Right kidney (tissue), 1 donor: ENCODE results near the gene ATXN10.

Experiments
- DNase-seq: peaks from one replicate; pipeline ENCODE4 v3.0.0-alpha.2; 2016

Gene ATXN10

DNA sequence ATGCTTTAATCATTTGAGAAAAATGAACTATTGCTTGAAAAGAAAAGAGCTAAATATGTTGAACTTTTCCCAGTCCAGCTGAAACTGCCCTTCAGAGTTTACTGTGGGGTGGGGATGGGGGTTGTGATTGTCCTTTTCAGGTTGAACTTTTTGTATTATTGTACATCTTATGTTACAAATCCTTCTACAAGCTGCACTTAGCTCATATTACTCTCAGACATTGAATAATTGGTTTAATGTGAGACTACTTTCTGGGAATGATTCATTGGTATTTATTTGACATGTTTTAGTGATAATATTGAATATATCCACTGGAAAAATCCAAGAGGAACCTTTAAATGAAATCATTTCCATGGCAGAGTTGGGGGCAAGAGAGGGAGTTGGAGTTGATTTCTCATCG is 84.9 kb downstream of the ATXN10 start:
- DNase-seq = no peak

- DNase-seq = peak; percentile 27
Observed at GRCh38 chr22:45757068-45757467, 85.4 kb downstream of the ATXN10 start.

- no peak for DNase-seq
Observed at GRCh38 chr22:45757936-45758335, 86.3 kb downstream of the ATXN10 start.

GRCh38 chr22:45758603-45759002 is 87.0 kb downstream of the ATXN10 start:
- DNase-seq = no peak

- no peak for DNase-seq
Observed at GRCh38 chr22:45760682-45761081, 89.0 kb downstream of the ATXN10 start.

DNA sequence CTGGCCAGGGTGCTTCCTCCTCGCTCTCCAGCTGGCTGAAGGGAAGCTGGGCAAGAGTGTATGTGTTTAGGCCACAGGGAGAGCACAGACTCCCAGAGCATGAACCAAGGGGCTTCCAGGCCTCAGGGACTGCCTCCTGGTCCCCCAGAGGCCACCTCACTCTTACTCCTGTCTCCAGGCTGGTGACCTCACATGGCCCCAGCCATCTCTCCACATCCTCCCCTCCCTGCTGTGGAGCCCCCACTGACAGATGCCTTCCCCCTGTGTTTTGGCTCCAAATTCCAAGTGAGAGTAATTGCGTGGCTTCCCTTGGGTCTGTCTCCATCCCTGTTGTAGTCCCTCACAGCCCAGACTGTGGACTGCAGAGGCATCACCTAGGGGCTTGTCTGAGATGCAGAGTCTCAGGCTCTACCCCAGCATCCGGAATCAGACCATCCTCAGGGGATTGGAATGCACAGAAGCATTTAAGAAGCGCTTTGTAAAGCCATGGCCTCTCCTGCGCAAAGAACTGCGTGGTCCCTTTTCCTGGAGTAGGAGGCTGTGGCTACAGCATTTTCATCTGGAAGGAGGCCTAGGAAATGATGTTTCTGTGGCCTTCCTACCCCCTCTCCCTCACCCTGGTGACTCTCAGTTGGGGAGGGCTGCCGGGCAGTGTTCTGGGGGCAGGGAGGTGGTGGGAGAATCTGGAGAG is 91.1 kb downstream of the ATXN10 start:
- no peak for DNase-seq

GRCh38 chr22:45763236-45763624 is 91.6 kb downstream of the ATXN10 start:
- DNase-seq = no peak

DNA sequence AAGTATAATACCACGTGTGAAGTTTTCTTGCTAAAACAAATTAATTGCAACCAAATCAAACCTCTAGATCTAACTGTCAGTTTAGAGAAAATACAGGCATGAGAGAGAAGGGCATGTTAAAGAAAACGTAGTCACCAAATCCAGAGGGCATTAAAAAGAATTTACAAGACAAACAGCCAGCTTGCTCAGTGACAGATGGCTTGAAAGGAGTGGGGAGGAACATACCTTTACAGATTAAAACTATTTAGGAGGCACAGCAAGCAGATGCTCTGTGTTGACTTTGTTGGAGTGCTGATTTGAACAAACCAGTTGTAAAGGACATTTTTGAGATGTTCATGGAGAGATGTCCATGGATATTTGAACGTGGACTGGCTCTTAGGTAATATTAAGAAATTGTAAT is 96.9 kb downstream of the ATXN10 start:
- DNase-seq = no peak

DNA sequence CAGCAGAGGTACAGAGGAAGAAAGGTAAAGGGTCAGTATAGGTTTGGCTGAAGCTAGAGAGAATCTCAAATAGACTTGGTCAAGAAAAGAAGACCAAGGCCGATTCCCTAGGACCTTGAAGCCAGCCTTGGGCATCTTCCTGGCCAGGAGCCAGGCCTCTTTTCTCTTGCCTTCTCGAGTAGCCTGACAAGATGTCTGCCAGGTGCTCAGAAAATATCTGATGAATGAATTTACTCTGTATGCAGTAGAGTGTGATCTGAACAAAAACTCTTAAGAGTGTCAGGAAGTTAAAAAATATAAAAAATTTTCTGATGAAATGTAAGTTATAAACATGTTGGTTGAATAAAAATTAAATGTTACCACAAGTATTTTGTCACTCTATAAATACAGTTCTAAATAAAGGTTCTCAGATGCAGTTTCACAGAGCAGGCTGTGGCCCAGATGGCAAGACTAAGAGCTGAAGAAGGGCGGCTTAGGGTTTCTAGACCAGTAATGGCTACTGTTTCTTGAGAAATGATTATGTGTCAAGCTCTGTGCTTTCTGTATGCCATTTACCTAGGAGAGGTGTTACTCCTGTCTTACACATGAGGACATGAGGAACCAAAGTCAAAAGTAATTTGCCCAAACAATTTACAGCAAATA is 98.1 kb downstream of the ATXN10 start:
- no peak for DNase-seq

DNA sequence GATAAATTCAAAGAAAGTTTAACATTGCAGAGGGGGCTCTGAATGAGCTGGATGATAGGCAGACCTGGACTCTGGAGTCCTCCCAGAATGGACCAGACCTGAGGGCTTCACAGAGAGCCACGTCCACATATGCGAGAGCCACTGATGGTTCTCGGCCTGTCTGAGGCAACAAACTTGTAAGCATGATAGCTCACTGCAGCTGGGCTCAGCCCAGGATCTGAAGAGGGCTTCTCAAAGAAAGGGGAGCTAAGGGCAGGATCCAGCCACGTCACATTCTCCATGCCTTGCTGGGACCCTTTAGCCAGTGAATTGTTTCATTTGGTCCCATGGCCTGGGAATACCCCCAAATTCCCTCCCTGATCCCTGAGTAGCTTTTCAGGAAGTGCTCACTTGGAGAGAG is 98.9 kb downstream of the ATXN10 start:
- no peak for DNase-seq

DNA sequence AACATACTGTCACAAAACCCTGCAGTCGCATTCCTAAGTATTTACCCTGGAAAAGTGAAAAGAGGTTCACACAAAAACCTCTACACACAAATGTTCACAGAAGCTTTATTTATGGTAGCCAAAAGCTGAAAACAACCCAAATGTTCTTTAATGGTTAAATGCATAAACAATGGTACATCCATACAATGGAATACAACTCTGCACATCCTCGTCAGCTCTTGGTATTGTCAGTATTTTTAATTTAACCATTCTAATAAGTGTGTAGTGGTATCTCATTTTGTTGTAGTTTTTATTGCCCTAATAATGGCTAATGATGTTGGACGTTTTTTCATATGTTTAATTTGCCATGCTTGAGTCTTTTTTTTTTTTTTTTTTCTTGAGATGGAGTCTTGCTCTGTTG is 99.4 kb downstream of the ATXN10 start:
- no peak for DNase-seq

GRCh38 chr22:45771711-45772110 is 100.1 kb downstream of the ATXN10 start:
- DNase-seq = no peak

GRCh38 chr22:45772743-45773142 is 101.1 kb downstream of the ATXN10 start:
- DNase-seq = no peak

- DNase-seq = no peak
Observed at GRCh38 chr22:45774001-45774670, 102.5 kb downstream of the ATXN10 start.

DNA sequence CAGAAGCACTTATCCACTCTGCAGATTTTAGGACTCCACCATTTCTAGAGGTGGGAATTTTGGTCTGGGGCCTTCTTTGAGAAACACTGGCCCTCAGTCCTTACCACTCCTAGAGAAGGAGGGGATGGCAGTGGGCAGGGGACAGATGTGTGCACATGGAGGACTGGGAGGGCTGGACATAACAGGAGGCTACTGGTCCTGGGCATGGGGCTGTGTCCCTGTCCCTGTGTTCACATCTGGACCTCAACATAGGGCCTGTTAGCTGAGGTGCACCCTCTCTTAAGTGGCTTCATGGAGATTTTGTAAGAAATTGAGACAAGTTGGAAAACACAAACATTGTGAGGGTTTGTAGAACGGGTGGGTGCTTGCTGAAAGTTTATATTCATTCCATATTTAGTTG is 103.4 kb downstream of the ATXN10 start:
- DNase-seq = no peak

GRCh38 chr22:45775569-45776312 is 104.1 kb downstream of the ATXN10 start:
- no peak for DNase-seq

- no peak for DNase-seq
Observed at GRCh38 chr22:45776313-45776585, 104.6 kb downstream of the ATXN10 start.

DNA sequence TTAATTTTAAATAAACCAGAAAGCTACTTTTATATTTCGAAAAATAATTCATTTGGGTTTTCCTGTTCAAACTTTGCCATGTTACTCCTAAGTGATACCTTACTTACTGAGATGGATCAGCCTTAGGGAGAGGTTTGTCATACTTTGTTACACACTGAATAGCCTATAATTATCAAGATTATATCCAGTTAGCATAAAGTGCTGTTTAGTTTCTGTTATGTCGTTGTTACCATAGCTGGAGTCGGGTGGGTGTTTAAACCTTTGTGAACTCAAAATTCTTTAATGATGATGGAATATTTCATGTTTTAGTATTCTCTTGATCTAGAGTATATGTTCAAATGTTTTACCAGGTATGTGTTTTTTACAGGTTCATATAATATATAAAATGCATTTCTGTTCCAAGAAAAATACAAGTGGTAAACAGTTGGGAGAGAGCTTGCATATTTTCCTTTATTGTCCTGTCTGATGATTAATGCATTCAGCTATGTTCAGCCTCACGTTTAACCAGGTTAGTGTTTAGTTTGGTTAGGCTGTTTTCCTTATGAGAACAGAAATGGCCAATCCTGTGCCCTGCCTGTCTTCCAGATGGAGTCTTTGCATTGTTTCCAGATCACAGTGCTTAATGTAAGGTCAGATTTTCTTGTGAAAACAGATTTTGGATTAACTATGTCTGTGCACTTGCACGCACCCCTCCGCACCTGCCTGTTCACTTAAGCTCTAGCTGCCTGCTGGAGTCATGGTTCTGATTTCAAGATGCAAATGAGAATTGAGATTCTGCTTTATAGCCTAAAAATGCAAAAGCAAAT is 105.6 kb downstream of the ATXN10 start:
- no peak for DNase-seq

DNA sequence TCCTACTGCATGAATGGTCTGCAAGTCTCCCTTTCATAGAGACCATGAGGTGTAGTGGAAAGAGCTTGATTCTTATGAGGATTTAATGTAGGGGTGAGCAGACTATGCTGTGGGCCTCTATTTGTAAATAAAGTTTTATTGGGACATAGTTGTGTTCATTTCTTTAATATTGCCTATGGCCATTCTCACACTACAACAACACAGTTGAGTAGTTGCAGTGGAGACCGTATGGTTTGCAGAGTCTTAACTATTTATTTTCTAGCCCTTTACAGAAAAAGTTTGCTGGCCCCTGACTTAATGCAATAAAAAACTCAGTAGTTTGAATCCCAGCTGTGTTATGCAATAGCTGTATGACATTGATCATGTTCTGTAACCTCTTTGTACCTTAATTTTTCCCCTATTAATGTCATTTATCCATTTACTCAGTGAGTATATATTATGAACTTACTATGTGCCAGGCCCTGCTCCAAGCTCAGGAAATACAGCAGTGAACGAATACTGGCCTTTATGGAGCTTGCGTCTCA is 106.3 kb downstream of the ATXN10 start:
- no peak for DNase-seq

DNA sequence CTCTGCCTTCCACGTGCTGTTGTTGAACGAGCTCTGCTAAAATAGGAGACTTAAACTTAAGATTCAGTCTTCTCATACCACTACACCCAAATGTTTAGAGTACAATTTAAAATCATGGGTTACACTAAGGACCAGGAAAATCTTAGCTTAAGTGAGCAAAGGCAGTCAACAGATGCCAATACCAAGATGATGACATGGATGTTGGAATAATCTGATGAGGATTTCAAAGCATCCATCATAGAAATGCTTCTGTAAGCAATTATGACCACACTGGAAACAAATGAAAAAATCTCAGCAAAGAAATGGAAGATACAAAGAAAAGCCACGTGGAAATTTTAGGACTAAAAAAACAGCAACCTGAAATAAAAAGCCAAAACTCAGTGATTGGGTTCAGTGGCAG is 109.8 kb downstream of the ATXN10 start:
- no peak for DNase-seq

- no peak for DNase-seq
Observed at GRCh38 chr22:45781966-45782365, 110.3 kb downstream of the ATXN10 start.

DNA sequence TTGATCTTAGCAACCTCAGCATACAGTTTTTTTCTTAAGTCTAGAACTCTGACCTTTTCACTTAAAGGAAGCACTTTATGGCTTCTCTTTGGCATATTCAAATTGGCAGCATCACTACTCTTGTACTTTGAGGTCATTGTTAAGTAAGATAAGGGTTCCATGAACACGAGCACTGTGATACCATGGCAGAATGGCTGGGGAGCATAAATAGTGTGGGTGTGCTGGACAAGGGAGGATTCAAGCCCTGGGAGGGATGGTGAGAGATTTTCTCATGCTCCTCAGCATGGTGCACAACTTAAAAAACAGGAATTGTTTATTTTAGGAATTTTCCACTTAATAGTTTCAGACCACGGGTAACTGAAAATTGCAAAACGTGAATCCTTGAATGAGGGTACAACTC is 111.4 kb downstream of the ATXN10 start:
- DNase-seq = no peak
